WI38 (cell line): ENCODE measurements around the gene NACC1.

Experiments
- H3K4me3 ChIP-seq: 2 replicates; pipeline ENCODE4 v1.5.1; 2011; ENCODE audit warnings: low read depth, mild to moderate bottlenecking, control low read depth, low read length
- TF ChIP-seq, protein P1 (sequence below): IDR thresholded peaks from 2 replicates; pipeline ENCODE4 v1.5.1; 2012; ENCODE audit warnings: low read depth, mild to moderate bottlenecking, control low read depth, low read length

Gene NACC1

GRCh38 chr19:13082192-13083007, 35.7 kb upstream of the NACC1 start:
- TF ChIP-seq, protein P1, sequence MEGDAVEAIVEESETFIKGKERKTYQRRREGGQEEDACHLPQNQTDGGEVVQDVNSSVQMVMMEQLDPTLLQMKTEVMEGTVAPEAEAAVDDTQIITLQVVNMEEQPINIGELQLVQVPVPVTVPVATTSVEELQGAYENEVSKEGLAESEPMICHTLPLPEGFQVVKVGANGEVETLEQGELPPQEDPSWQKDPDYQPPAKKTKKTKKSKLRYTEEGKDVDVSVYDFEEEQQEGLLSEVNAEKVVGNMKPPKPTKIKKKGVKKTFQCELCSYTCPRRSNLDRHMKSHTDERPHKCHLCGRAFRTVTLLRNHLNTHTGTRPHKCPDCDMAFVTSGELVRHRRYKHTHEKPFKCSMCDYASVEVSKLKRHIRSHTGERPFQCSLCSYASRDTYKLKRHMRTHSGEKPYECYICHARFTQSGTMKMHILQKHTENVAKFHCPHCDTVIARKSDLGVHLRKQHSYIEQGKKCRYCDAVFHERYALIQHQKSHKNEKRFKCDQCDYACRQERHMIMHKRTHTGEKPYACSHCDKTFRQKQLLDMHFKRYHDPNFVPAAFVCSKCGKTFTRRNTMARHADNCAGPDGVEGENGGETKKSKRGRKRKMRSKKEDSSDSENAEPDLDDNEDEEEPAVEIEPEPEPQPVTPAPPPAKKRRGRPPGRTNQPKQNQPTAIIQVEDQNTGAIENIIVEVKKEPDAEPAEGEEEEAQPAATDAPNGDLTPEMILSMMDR: peak; percentile 43
- H3K4me3 ChIP-seq: no peak overlapping the region

- TF ChIP-seq, protein P1: no peak
- H3K4me3 ChIP-seq: no peak overlapping the region
Observed at GRCh38 chr19:13083008-13083404, 35.1 kb upstream of the NACC1 start.

DNA sequence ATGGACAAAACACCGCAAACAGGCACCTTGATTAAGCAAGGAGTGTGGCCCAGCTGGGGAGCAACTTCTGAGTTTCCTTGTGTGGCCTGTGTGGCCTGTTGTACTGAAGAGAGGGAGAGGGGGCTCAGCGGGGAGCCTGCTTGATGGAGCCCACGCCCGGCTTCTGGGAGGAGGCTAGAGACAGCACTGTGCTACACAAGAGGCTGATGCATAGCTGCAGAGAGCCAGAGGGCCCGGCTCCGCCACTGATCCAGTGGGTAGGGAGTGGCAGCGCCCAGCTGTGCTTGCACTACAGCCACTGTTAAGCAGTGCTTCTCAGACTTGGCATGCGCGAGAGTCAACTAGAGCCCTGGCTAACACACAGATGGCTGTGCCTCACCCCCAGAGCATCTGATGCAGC, 34.4 kb upstream of the NACC1 start:
- TF ChIP-seq, protein P1: no peak

DNA sequence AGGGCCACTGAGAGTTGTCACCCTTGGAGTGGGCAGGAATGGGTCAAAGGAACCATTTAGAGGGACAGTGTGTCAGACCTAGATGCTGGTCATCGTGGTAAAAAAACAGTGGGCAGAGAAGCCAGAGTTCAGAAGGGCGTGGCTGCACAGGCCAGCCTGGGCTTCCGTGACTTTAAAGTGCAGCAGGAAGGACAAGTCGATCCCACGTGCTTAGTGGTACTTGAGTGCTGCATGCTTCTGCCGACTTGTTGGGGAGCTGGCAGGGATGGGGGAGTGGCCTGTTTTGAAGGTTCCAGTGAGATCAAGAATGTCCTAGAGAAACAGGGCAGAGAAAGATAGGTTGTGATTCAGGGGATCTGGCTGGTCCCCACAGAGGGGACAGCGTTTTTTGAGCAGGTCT, 32.4 kb upstream of the NACC1 start:
- H3K4me3 ChIP-seq: no peak overlapping the region
- TF ChIP-seq, protein P1: no peak

More for the DNA sequence above, 34.4 kb upstream of the NACC1 start:
- H3K4me3 ChIP-seq: no peak overlapping the region

- H3K4me3 ChIP-seq: no peak overlapping the region
- TF ChIP-seq, protein P1: no peak
Observed at GRCh38 chr19:13086341-13086740, 31.7 kb upstream of the NACC1 start.

- TF ChIP-seq, protein P1: no peak
- H3K4me3 ChIP-seq: no peak overlapping the region
Observed at GRCh38 chr19:13087295-13087694, 30.8 kb upstream of the NACC1 start.

DNA sequence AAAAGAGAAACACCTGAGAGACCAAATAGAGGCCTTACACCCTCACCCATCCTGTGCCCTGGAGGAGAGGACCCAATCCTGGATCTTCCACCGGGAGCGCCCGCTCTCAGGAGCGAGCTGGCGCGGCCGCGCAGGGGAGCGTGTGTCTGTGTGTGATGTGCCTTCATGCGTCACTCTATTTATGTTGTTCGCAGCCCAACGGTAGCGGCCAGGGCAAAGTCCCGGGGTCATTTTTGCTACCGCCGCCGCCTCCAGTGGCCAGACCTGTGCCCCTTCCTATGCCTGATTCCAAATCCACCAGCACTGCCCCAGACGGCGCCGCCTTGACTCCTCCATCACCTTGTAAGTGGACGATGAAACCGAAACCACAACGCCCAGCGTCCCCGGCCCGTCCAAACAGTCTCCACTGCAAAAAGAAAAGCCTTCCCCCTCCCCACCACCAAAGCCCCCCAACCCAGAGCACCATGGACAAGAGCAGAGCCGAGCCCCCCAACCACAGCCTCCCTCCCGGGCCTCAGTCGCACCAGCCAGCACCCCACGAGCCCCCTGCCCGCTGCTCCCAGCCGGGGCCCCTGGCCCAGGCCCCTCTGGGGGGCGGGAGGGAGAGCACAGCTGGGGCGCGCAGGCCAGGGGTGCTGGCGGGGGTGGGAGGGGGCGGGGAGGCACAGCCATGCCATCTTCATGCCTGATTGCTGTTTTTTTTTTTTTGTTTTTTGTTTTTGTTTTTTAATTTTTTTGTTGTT, 30.1 kb upstream of the NACC1 start:
- TF ChIP-seq, protein P1: no peak
- H3K4me3 ChIP-seq: no peak overlapping the region
